Measurements from ENCODE around the gene IGSF22. TPM values are rescaled to one million over a fixed set of nuclear protein-coding genes. Genes with fewer than 3 reads are reported as not detected.

IGSF22 gene
- total RNA-seq, 3 donors from 2014 or later (not counting 1 experiment from before 2014, with no cell fraction given): 0.83 to 1.7 (median 1.2) TPM

- no peak for DNase-seq
- H3K4me3 ChIP-seq (ENCODE audit: low read length): peak overlapping the region; percentile 48
These were observed 26.8 kb downstream of the IGSF22 start for GRCh38 chr11:18699269-18699596.

GRCh38 chr11:18698341-18699268 lies 27.4 kb downstream of the IGSF22 start, which contains the start of gene TMEM86A:
TSS of gene TMEM86A (plus strand) at chr11:18698779. CDS start at chr11:18698887, 108 bp downstream.
- WGBS (ENCODE audit: insufficient coverage): 1% methylated on average over 98 of the region's 98 CpGs
- H3K27ac Mint-ChIP-seq: peak within 1 kb of the TSS; percentile 85 to 87
- Histone ChIP-seq H3K4me3 (ENCODE audit: low read length) (peak within 1 kb of the TSS; percentile 48), H3K4me1 (ENCODE audit: control insufficient read depth, insufficient read depth, low read length) (peaks cover 18% of the 10 kb centered on the region), H3K9me3 (ENCODE audit: control insufficient read depth, insufficient read depth, low read length) (no peaks in the 10 kb centered on the region), H3K27ac (ENCODE audit: low read length) (peak within 1 kb of the TSS; percentile 42), H3K27me3 (ENCODE audit: control insufficient read depth, insufficient read depth, low read length) (no peaks in the 10 kb centered on the region), H3K36me3 (ENCODE audit: control insufficient read depth, insufficient read depth, low read length) (no peaks in the 10 kb centered on the region)
- H3K4me1 Mint-ChIP-seq: peaks cover 12 to 32% of the 10 kb centered on the region in 2 donors
- ATAC-seq (peak; percentile 98), DNase-seq (peak; percentile 94 to 95)
- H3K4me3 Mint-ChIP-seq: peak within 1 kb of the TSS; percentile 88
- peaks cover 3 to 5% of the 10 kb centered on the region in 2 donors for H3K27me3 Mint-ChIP-seq (ENCODE audit: low read depth in 2 of 2)
- no peaks in the 10 kb centered on the region for H3K9me3 Mint-ChIP-seq
- TF ChIP-seq CTCF (IDR thresholded peaks at IDR 0.05): no peak
- no peaks in the 10 kb centered on the region for H3K36me3 Mint-ChIP-seq
- intact Hi-C loops (cut with micrococcal nuclease): loop anchor here (1.0 kb wide), 1 partner anchor 64 kb away; the partner anchor contains the start of gene SPTY2D1

More at GRCh38 chr11:18699269-18699596, 26.8 kb downstream of the IGSF22 start:
- H3K9me3 Mint-ChIP-seq: no peaks in the 10 kb centered on the region
- no peak for ATAC-seq
- H3K27ac ChIP-seq (ENCODE audit: low read length): no peak overlapping the region
- TF ChIP-seq CTCF (IDR thresholded peaks at IDR 0.05): no peak
- peaks cover 18% of the 10 kb centered on the region for H3K4me1 ChIP-seq (ENCODE audit: control insufficient read depth, insufficient read depth, low read length)
- H3K27ac Mint-ChIP-seq: peak overlapping the region; percentile 85 to 87
- no peaks in the 10 kb centered on the region for H3K9me3 ChIP-seq (ENCODE audit: control insufficient read depth, insufficient read depth, low read length)
- 23% methylated on average over 9 of the region's 9 CpGs for WGBS (ENCODE audit: insufficient coverage)
- peak overlapping the region; percentile 88 for H3K4me3 Mint-ChIP-seq
- H3K36me3 ChIP-seq (ENCODE audit: control insufficient read depth, insufficient read depth, low read length): no peaks in the 10 kb centered on the region
- intact Hi-C loops (cut with micrococcal nuclease): no loop called here
- H3K4me1 Mint-ChIP-seq: peaks cover 12 to 35% of the 10 kb centered on the region in 2 donors
- H3K27me3 Mint-ChIP-seq (ENCODE audit: low read depth in 2 of 2): peaks cover 7 to 9% of the 10 kb centered on the region in 2 donors
- H3K36me3 Mint-ChIP-seq: no peaks in the 10 kb centered on the region
- no peaks in the 10 kb centered on the region for H3K27me3 ChIP-seq (ENCODE audit: control insufficient read depth, insufficient read depth, low read length)

GRCh38 chr11:18697576-18697975 lies 28.4 kb downstream of the IGSF22 start:
- intact Hi-C loops (cut with micrococcal nuclease): no loop called here
- Mint-ChIP-seq H3K4me1 (peaks cover 12 to 29% of the 10 kb centered on the region in 2 donors), H3K9me3 (no peaks in the 10 kb centered on the region), H3K4me3 (peak overlapping the region; percentile 83), H3K27ac (peak overlapping the region; percentile 85 to 87), H3K36me3 (no peaks in the 10 kb centered on the region), H3K27me3 (ENCODE audit: low read depth in 2 of 2) (no peaks in the 10 kb centered on the region)
- Histone ChIP-seq H3K9me3 (ENCODE audit: control insufficient read depth, insufficient read depth, low read length) (no peaks in the 10 kb centered on the region), H3K36me3 (ENCODE audit: control insufficient read depth, insufficient read depth, low read length) (no peaks in the 10 kb centered on the region), H3K4me1 (ENCODE audit: control insufficient read depth, insufficient read depth, low read length) (peaks cover 18% of the 10 kb centered on the region), H3K4me3 (ENCODE audit: low read length) (no peak overlapping the region), H3K27me3 (ENCODE audit: control insufficient read depth, insufficient read depth, low read length) (no peaks in the 10 kb centered on the region), H3K27ac (ENCODE audit: low read length) (peak overlapping the region; percentile 42)
- ATAC-seq (no peak), DNase-seq (no peak)
- no peak for TF ChIP-seq CTCF (IDR thresholded peaks at IDR 0.05)
- 95% methylated on average over 4 of the region's 4 CpGs for WGBS (ENCODE audit: insufficient coverage)

All from natural killer cell (primary cell).